H1 (cell line): ENCODE measurements around the gene FRMD3.

Experiments used
- CREB1 ChIP-seq: IDR thresholded peaks from 2 replicates; pipeline ENCODE4 v1.6.1; 2012; ENCODE audit warnings: inconsistent platforms
- HDAC2 ChIP-seq, 2 experiments: fragments of 300-600 bp in 1 of 2; sonication (generic) in 1 of 2; IDR thresholded peaks; 2 replicates each; pipeline ENCODE4 v1.6.1; 2011 to 2012; ENCODE audit warnings: low read depth in 2 of 2, low read length in 2 of 2, mild to moderate bottlenecking in 2 of 2, moderate library complexity in 2 of 2, borderline replicate concordance in 1 of 2, inconsistent platforms in 1 of 2
- POLR2A ChIP-seq, 2 experiments: IDR thresholded peaks; 1 replicate in 1 of 2; 2 replicates in 1 of 2; pipeline ENCODE4 v1.6.1; 2011; ENCODE audit warnings: low read depth in 2 of 2, low read length in 2 of 2, mild to moderate bottlenecking in 2 of 2; ENCODE audit errors: control extremely low read depth in 1 of 2
- TAF7 ChIP-seq: optimal IDR thresholded peaks from 2 replicates; pipeline ENCODE3; 2011; ENCODE audit warnings: low read depth, mild to moderate bottlenecking, inconsistent platforms, low read length, moderate library complexity, borderline replicate concordance
- TF ChIP-seq, protein P1 (sequence below), 3 experiments: IDR thresholded peaks; 1 replicate in 2 of 3; 2 replicates in 1 of 3; pipeline versions ENCODE4 v1.5.1 to v1.6.1; 2011; ENCODE audit warnings: low read length in 3 of 3, mild to moderate bottlenecking in 3 of 3, inconsistent platforms in 2 of 3, low read depth in 1 of 3, moderate library complexity in 1 of 3; ENCODE audit not compliant: insufficient read depth in 1 of 3; ENCODE audit errors: control extremely low read depth in 1 of 3

DNA sequence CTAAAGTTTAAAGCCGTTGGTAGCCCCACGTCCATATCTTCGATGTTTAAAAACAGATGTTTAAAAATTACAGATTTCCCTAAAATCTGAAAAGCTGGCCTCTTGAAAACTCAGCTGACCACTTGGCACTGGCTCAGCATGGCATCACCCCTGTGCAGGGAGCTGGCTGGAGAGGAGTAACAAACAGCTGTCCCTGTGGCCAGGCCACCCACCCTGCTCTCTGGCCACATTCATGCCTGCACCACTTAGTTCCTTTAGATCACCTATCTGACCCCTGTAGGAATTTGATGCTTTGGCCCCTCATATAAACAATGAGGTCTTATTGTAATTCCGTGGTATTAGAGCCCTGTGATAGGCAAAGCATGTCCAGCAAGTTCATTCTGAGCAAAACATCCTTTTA is 107.5 kb downstream of the FRMD3 start:
- TF ChIP-seq POLR2A (IDR thresholded peaks at IDR 0.05; ENCODE audit: control extremely low read depth in 1 of 2, low read depth in 2 of 2, low read length in 2 of 2) (no peak), TAF7 (no peak), CREB1 (no peak), HDAC2 (IDR thresholded peaks at IDR 0.05; ENCODE audit: borderline replicate concordance in 1 of 2, low read depth in 2 of 2, low read length in 2 of 2) (no peak)
- TF ChIP-seq, protein P1, sequence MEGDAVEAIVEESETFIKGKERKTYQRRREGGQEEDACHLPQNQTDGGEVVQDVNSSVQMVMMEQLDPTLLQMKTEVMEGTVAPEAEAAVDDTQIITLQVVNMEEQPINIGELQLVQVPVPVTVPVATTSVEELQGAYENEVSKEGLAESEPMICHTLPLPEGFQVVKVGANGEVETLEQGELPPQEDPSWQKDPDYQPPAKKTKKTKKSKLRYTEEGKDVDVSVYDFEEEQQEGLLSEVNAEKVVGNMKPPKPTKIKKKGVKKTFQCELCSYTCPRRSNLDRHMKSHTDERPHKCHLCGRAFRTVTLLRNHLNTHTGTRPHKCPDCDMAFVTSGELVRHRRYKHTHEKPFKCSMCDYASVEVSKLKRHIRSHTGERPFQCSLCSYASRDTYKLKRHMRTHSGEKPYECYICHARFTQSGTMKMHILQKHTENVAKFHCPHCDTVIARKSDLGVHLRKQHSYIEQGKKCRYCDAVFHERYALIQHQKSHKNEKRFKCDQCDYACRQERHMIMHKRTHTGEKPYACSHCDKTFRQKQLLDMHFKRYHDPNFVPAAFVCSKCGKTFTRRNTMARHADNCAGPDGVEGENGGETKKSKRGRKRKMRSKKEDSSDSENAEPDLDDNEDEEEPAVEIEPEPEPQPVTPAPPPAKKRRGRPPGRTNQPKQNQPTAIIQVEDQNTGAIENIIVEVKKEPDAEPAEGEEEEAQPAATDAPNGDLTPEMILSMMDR (IDR thresholded peaks at IDR 0.05; ENCODE audit: control extremely low read depth in 1 of 3, insufficient read depth in 1 of 3, low read depth in 1 of 3, low read length in 3 of 3), result no peak
